SK-N-MC (cell line): ENCODE data around the gene FAXDC2.

Experiments used
- EZH2 ChIP-seq: fragments of 200-600 bp; sonication (generic); IDR thresholded peaks from one replicate; pipeline ENCODE4 v1.6.1; 2017; ENCODE audit warnings: antibody characterized with exemption
- FOXP2 ChIP-seq: optimal IDR thresholded peaks from 2 replicates; pipeline ENCODE3; 2011; ENCODE audit warnings: mild to moderate bottlenecking, moderate library complexity; ENCODE audit not compliant: insufficient read depth; ENCODE audit errors: extremely low read length, control extremely low read depth
- POLR2AphosphoS5 ChIP-seq: IDR thresholded peaks from 2 replicates; pipeline ENCODE4 v1.6.1; 2012; ENCODE audit warnings: mild to moderate bottlenecking, low read depth, low read length, borderline replicate concordance

DNA sequence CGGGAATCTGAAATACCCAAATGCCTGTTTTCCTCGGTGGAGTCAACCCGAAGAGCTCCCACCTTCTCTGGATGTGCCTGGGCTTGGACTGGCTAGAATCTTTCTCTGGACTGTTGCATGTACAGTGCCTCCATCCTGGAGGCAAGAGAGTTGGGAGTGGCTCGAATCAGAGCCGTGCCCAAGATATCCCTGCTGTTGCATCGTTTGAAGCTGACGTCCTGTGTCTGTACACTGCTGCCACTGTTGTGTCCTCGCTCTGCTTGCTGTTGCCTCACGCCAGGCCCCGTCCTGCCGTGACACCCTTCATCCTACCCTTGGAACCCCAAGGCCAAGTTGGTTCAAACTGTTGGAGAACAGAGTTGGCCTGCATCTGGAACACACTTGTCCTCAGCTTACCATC, 35.4 kb downstream of the FAXDC2 start:
- TF ChIP-seq POLR2AphosphoS5 = no peak
- no peak for TF ChIP-seq EZH2
- no peak for TF ChIP-seq FOXP2
